MM.1S (cell line): ENCODE data around the gene CDC42EP5.
"Not testable (repeated sequence)": the region's sequence is repeated elsewhere in the genome, so short reads cannot be mapped to it uniquely, and the experiment has no call there.

ENCODE experiments used
- EZH2 ChIP-seq: fragments of 300-600 bp; sonication (generic); optimal IDR thresholded peaks from 2 replicates; pipeline ENCODE3; 2017; ENCODE audit warnings: low read depth, mild to moderate bottlenecking, antibody characterized with exemption, low read length, mixed read lengths
- TF ChIP-seq, protein P1 (sequence below): fragments of 300-600 bp; sonication (generic); IDR thresholded peaks from 2 replicates; pipeline ENCODE4 v1.5.1; 2016; ENCODE audit warnings: antibody characterized with exemption, low read length, mixed read lengths

GRCh38 chr19:54466110-54466480, 7.0 kb downstream of the CDC42EP5 start:
- TF ChIP-seq, protein P1, sequence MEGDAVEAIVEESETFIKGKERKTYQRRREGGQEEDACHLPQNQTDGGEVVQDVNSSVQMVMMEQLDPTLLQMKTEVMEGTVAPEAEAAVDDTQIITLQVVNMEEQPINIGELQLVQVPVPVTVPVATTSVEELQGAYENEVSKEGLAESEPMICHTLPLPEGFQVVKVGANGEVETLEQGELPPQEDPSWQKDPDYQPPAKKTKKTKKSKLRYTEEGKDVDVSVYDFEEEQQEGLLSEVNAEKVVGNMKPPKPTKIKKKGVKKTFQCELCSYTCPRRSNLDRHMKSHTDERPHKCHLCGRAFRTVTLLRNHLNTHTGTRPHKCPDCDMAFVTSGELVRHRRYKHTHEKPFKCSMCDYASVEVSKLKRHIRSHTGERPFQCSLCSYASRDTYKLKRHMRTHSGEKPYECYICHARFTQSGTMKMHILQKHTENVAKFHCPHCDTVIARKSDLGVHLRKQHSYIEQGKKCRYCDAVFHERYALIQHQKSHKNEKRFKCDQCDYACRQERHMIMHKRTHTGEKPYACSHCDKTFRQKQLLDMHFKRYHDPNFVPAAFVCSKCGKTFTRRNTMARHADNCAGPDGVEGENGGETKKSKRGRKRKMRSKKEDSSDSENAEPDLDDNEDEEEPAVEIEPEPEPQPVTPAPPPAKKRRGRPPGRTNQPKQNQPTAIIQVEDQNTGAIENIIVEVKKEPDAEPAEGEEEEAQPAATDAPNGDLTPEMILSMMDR: not testable (repeated sequence)
- TF ChIP-seq EZH2: not testable (repeated sequence)
